GM21515 (cell line): Measurements from ENCODE around the gene FAM131B.
"Not testable (repeated sequence)": the region's sequence is repeated elsewhere in the genome, so short reads cannot be mapped to it uniquely, and the experiment has no call there.

Experiments used
- ATAC-seq: cut with Tn5 transposase; IDR thresholded peaks from one replicate; pipeline ENCODE4 v1.9.1; 2021; ENCODE audit not compliant: unreplicated experiment

The FAM131B gene

DNA sequence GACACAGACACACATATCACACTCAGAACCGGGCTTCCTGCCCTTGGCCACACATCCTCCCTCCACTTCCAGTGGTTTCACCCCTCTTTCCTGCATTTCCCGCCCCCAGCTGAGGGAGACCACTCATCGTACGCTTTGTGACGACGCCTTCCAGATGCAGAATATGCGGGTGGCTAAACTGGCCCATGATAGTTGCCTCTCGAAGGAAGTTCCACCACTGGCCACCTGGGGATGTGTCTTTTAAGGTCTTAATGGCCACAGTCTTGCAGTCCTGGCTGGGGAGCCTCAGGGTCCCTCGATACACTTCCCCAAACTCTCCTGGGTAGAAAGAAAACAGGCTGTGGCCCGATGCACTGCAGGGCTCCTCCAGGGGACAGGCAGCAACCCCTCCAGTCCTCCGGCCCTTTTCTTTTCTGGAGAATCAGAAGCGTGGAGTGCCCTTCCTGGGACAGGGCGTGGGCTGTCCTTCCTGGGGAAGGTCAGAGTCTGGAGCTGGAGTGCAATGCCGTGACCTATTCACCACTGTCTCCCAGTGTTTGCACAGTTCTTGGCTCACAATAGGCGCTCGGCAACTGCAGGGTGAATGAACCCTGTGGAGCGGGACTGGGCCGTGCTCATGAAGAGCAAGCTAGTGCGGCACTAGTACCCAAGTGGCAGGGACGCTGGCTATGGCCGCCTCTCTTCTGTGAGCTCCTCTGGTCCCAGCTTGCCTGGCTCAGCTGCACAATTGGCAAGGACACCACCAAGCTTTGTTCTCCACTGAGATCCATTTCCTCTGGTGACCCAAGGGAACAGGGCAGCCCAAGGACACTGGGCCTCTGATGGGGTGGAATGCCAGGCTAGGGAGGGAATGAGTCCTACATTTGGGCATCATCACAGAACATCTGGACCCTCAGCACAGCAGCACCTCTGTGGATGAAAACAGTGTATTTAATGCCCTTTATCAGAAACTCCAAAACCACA is 33.0 kb upstream of the FAM131B start:
- ATAC-seq = no peak

DNA sequence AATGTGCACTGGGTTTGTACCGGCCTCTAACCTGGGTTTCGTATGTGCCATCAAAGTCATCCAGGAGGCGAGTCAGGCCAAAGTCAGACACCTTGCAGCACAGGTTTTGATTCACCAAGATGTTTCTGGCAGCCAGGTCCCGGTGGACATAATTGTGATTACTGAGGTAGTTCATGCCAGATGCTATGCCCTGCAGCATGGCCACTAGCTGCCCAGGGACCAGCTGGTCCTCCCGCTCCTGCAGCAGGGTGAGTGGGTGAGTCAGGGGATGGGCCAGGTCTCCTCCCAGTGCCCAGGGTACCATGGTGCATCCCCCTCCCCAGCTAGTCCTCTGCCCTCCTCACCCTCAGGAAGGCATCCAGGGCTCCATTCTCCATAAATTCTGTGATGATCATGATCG is 32.3 kb upstream of the FAM131B start:
- no peak for ATAC-seq

DNA sequence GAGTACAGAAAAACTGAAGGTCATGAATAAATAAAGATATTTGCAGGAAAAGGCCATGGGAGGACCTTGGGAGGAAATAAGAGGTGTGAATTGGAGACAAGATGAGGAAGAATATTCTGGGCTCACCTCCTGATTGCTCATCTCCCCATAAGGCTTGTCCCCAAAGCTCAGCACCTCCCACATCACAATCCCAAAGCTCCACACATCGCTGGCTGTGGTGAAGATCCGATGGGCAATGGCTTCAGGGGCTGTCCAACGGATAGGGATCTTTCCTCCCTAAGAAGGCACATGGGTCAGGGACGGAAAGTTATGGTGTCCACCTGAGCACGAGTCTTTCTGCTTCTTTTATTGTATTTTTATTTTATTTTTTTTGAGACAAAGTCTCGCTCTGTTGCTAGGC is 31.6 kb upstream of the FAM131B start:
- ATAC-seq = no peak

DNA sequence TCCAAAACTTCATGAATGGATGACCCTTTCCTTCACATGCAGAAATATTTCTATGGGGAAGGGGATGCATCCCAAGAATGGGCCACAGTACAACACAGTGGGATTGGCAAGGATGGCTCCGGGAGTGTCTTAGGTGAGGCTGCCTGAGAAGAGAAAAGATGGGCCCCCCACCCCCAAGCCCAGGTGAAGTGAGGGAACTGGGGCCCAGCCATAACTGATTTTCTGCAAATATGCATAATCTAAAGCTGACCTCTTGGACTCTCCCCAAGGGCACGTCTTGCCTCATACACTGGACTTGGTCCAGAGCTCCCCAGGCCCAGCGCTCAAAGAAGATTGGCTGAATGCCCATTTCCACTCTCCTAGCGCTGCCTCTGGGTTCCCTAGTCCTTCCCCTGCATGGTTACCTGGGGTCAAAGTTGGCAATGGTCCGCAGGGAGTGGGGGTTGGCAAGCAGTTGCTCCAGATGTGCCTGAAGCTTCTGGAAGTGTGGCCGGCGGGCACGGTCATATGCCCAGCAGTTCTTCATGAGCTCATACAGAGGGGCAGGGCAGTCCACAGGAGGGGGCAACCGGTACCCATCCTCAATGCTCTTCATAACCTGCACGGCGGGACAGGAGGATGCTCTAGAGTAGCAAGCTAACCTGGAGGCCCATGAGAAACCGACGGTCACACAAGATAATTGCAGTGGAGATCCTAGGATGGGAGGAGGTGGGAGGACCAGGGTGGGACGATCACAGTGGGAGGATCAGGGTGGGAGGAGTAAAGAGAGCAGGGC is 30.9 kb upstream of the FAM131B start:
- no peak for ATAC-seq

DNA sequence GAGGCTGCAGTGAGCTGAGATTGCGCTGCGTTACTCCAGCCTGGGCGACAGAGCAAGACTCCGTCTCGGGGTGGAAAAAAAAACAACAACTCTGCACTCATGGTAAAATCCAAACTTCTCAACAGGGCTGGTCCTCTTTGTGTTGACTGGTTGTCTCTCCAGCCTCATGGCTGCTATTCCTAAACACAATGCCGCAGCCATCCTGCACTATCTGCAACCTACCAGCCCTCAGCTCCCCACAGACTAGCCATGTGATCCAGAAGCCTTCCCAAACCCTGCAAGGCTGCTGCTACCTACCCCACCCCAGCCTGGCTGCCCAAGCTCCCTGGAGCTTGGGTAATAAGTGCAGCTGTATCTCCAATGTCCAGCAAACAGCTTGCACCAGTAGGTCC is 30.4 kb upstream of the FAM131B start:
- ATAC-seq = no peak

DNA sequence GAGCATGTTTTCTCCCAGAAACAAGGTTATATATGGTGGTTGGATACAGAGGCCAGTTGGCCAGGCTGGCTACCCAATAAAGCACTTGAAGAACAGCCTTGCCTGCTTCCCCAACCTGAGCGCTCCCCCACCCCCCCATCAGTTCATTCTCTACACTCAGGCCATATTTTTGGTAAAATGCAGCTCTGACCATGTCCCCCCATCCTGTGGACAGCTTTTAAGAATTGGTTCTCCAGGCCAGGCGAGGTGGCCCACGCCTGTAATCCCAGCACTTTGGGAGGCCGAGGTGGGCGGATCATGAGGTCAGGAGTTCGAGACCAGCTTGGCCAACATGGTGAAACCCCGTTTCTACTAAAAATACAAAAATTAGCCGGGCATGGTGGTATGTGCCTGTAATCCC is 29.9 kb upstream of the FAM131B start:
- ATAC-seq = not testable (repeated sequence)

DNA sequence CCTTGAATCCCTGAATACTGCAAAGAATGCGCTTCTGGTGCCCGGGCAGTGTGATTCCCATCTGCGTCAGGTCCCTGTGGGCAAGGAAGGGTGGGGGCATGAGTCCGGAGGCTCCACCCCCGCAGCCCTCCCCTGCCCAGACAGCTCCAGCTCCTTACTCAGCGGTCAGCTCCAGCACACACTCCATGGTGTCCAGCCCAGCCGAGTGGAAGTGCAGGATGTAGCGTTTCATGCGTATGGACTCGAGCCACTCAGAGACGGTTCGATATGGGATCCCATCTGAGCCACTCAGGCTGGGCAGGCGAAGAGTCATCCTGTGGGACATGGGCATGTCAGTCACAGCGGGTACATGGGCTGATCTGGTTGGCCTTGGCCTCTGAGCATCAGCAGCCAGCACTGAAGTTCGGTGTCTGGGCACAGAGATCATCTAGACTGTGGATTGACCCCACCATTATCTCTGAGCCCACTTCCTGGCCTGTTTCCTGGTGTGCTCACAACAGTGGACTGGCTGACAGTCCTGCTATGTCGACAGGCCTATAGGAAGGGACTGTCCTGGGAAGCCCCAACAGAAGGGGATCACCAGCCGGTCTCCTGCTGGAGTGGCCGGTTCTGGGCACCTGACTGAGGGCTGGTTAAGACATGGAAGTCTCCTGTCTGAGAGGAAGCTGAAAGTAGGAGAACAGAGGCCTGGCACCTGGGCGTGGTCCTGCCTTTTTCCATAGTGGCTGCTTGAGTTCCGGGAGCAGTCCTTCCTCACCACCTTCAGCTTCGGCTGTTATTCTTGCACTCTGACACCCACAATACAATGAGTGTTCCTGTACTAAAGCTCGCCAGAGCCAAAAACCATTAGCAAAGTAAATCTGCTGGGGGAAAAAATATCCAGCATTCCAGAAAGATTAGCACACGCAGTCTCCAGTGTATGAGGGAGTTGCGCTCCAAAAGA is 29.2 kb upstream of the FAM131B start:
- no peak for ATAC-seq

DNA sequence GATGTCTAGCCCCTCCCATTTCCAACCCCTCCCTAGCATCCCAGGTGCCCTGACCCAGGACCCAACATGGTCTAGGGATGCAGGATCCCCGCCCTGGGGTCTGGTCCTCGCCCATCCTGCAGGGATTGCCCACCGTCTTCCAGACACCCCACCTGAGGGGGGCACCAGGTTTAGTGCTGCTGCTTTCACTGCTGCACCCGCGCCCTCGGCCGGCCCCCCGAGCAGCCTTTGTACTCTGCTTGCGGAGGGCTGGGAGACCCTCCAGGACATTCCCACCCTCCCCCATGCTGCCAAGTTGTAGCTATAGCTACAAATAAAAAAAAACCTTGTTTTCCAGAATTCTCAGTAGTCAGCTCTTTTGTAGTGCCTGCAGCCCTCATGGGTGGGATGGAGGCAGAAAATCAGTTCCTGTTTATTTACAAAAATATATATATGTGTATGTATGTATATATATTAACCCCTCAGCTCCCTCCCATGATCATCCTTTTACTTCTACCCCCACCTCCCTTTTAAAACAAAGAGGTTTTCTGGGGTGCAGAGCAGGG is 28.3 kb upstream of the FAM131B start:
- no peak for ATAC-seq

DNA sequence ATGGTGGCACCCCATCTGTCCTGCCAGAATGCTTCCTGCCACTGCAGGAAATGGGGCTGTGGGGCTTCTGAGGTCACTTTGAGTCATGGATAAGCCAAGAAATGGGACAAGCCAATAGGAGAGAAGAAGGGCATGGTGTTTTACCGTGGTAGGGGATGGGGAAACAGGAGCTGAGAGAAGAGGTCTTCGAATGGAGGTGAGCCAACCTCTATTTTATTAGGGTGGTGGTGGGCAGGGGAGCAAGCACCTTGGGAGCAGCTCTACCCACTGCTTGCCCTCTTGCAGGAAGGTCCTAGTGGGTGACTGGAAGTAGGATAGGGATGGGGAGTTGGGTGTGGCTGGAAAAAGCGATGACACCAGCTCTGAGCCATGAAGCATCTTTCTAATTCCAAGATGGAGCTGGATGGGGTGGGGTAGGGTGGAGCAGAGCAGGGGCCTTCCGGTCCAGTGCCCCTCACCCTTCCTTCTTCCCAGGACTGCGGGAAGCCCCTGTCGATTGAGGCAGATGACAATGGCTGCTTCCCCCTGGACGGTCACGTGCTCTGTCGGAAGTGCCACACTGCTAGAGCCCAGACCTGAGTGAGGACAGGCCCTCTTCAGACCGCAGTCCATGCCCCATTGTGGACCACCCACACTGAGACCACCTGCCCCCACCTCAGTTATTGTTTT is 27.7 kb upstream of the FAM131B start:
- ATAC-seq = no peak

DNA sequence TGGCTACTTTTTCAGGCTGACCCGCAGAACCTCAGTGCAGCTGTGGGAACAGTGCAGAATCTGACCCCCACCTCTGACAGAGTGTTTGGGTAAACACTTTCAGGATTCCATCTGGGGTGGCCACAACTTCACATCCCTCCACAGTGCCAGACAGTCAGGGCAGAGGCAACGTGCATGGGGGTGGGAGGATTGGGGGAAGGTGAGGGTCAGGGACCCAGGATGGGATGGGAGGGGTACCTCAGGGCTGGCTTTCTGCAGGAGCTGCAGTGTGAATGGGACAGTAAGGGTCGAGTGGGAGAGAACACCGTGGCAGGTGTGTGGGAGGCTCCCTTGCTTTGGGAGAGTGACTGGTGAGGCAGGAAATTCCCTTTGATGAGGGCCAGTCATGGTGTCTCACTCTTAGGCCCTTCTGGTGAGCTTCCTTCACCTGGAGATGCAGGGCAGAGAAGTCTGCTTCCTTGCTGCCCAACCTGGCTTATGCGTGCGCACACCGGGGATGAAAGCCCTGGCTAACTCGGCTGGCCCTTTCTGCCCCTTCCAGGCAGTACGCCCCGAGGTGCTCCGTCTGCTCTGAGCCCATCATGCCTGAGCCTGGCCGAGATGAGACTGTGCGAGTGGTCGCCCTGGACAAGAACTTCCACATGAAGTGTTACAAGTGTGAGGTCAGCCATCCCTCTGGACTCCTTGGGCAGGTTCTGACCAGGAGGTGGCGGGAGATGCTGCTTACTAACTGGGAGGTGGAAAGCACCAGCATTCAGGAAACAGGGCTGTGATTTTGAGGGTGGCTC is 27.0 kb upstream of the FAM131B start:
- no peak for ATAC-seq

DNA sequence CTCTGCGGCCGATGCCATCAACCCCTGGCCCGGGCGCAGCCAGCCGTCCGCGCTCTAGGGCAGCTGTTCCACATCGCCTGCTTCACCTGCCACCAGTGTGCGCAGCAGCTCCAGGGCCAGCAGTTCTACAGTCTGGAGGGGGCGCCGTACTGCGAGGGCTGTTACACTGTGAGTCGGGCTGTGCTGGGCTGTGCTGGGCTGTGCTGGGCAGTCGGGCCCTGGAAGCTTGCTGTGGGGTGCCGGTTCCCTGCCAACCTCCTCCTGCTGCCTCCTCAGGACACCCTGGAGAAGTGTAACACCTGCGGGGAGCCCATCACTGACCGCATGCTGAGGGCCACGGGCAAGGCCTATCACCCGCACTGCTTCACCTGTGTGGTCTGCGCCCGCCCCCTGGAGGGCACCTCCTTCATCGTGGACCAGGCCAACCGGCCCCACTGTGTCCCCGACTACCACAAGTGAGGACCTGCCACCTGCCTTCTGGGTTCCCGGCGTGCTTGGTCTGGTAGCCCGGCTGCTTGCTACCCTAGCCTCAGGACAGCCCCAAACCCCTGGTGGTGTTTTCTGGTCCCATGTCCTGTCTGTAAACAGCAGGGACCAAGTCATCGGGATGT is 26.1 kb upstream of the FAM131B start:
- ATAC-seq = no peak

DNA sequence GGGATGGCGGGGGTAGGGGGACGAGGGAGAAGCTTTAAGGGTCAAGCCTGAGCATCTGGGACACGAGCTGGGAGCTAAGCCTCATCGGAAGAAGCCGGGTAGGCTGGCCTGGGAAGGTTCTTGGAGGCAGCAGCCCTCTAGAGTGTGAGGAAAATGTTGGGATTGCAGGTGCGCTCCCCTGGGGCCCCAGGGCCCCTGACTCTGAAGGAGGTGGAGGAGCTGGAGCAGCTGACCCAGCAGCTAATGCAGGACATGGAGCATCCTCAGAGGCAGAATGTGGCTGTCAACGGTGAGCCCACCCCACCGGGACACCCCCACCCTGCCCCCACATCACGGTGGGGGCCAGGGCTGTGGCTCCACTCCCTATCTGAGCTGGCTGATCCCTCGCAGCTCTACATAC is 25.5 kb upstream of the FAM131B start:
- no peak for ATAC-seq

DNA sequence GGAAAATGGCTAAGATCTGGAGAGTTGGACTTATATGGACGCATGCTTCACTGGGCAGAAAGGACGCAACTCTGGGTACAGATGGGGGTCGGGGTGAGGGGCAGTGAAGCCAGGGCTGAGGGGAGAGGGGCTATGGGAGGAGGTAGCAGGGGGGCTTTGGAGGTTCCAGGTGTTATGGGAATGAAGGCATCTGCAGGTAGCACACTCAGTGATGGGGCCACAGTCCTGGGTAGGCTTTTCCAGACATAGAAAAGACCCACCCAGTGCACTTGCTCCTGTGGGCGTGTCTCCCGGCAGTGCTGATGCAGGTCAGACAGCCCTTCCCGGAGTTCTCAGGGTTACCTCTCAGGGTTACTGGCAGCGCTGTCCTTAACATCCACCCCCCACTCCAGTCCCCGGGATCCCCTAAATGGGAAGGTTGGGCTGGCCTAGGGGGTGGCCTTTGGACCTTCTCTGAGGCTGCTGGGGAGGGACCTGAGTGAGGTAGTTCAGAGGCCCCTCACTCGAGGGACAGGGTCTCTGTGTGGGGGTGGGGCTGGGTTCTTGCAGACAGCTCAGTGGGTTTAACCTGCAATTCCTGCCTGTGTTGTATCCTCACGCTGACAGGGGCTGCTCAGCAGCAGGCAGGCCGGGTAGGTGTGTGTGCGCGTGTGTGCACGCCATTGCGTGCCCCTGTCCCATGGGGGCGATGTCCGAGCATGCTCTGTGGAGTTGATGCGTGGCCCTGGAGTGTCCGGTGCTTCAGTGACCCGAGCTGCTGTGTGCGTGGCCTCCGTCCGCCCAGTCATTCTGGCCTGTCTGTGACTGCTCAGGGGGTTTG is 24.9 kb upstream of the FAM131B start:
- ATAC-seq = no peak

DNA sequence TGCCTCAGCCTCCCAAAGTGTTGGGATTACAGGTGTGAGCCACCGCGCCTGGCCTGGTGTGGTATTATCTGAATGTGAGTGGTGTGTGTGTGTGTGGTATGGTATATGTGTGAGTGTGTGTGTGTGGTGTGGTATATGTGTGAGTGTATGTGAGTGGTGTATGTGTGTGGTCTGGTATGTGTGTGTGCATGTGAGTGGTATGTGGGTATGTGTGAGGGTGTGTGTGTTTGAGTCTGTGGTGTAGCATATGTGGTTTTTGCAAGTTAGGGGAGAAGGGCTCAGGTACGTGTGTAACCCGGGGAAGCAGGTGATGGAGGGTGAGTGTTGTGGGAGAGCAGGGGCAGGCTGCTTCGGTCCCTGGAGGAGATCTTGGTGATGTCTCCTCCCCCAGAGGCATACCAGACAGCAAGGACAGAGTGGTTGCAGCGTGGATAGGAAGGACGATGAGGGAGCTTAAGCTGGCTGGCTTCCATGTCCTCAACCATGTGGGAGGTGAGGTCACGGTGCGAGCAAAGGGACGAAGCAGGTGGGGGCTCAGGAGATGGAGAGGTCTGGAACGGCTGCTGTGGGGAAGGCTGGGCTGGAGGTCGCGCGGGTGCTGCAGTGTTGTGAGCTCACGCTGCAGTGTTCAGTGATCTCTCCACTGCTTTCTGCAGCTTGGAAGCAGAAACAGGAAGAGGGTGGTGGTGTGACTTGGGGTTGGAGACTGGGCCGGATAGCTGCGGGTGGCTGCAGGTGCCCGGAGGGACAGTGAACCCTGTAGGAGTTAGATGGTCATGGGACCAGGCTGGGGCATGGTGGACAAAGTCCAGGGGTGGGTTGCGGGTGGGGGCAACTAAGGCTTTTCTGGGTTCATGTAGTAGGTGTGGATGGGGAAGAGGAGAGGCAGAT is 23.6 kb upstream of the FAM131B start:
- no peak for ATAC-seq

DNA sequence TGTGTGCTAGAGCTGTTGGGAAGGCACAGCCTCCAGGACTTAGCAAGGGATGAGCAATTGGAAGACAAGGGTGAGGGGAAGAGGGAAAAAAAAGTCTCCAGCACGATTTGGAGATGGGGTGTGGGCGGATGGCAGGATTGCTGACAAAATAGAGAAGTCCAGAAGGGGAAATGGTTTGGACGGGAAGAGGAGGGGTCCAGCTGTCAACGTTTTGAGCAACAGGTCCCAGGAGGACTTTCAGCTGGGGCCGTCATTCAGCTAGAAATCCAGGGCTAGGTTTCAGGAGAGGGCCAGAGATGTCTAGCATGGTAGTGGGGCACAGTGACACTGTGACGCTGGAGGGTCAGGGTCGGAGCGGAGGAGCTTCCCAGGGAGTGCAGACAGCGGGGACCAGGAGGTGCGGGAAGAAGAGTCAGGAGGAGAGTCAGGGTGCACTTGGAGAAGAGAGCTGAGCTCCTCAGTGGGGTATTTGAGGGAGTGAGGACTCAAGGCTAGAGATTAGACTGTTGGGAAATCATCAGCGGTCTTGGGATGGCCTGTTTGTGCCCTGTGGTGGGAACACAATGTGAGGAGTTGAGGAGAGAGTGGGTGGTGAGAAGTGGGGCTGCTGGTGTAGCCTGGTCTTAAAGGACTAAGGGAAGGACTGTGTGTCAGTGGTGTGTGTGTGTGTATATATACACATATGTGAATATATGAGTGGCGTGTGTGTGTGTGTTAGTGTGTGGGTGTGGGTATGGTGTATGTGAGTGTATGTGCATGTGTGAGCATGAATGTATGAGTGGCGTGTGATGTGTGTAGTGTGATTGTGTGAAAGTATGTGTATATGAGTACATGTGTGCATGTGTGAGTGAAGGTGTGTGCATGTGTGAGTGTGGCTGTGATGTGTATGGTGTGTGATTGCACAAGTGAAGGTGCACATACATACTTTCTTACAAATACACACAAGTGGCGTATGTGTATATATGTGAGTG is 22.4 kb upstream of the FAM131B start:
- no peak for ATAC-seq

DNA sequence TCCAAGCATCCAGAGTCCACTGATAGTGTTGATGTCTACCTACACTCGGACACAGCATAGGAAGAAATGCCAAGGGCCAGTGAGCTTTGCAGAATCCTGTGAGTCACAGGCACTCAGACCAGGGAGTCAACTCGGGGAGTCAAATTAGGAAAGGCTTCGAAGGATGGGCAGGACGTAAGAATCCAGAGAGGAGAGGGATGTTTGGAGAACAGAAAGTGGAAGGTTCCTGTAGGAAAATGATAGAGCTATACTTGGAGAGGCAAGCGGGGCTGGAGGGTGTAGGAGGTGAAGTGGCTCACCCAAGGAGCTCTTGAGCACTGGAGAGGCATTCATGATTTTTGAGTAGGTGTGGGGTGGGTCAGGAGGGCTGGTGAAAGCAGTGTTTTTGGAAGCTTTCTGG is 21.6 kb upstream of the FAM131B start:
- ATAC-seq = no peak
